Measurements from ENCODE around the gene IL12RB2. TPM values are rescaled to one million over a fixed set of nuclear protein-coding genes. Genes with fewer than 3 reads are reported as not detected.
A peak's percentile ranks its signal among the peaks of the same experiment; 100 is the strongest.
"Not testable (repeated sequence)": the region's sequence is repeated elsewhere in the genome, so short reads cannot be mapped to it uniquely, and the experiment has no call there.

Gene IL12RB2
- total RNA-seq, 5 donors from 2014 or later (not counting 1 experiment from before 2014, with no cell fraction given): 1.3 to 3.5 (median 2.9) TPM

GRCh38 chr1:67439277-67440029, 131.8 kb downstream of the IL12RB2 start:
- no peak overlapping the region for H3K4me3 ChIP-seq (ENCODE audit: control insufficient read depth in 1 of 2, extremely low read depth in 1 of 2, low read length in 1 of 2)
- CTCF ChIA-PET: no interaction called here
- no peaks in the 10 kb centered on the region for H3K9me3 ChIP-seq
- Mint-ChIP-seq H3K27me3 (peaks cover 0 to 3% of the 10 kb centered on the region in 2 donors), H3K4me1 (peaks cover 0 to 11% (median 4%) of the 10 kb centered on the region in 3 donors), H3K36me3 (no peaks in the 10 kb centered on the region), H3K27ac (no peak overlapping the region), H3K9me3 (no peaks in the 10 kb centered on the region), H3K4me3 (no peak overlapping the region)
- 97% methylated on average over 3 of the region's 6 CpGs for WGBS (ENCODE audit: insufficient coverage)
- H3K27ac ChIP-seq (ENCODE audit: low read length): no peak overlapping the region
- POLR2A ChIA-PET: no interaction called here
- no peaks in the 10 kb centered on the region for H3K36me3 ChIP-seq (ENCODE audit: control insufficient read depth in 2 of 2, extremely low read depth in 1 of 2, insufficient read depth in 1 of 2, low read length in 1 of 2)
- H3K27me3 ChIP-seq (replicated peaks in 1 of 2; ENCODE audit: control insufficient read depth in 2 of 2, extremely low read depth in 1 of 2, insufficient read depth in 2 of 2, low read length in 1 of 2): no peaks in the 10 kb centered on the region
- ATAC-seq (replicated peaks in 1 of 4) (no peak), DNase-seq (no peak)
- H3K4me1 ChIP-seq (ENCODE audit: control insufficient read depth in 1 of 2, extremely low read depth in 1 of 2, insufficient read depth in 2 of 2, low read length in 2 of 2): no peaks in the 10 kb centered on the region

DNA sequence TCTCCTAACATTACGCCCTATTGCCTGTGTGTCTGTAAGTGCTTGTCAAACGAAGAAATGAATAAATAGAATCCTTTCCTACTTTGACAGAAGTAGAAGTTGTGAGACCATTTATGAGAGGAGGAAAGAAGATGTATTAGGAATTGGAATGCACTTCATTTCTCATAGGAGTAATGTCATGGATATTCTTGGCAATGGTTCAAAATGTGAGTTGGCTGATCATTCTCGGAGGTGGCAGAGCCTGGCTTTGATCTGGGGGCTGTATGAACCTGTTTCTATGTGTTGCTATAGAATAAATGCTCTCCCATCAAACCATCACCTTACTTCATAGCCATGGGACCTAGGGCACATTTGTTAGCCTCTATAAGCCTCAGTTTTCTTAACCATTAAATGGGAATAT, 132.7 kb downstream of the IL12RB2 start:
- H3K4me1 Mint-ChIP-seq: peaks cover 0 to 11% (median 0%) of the 10 kb centered on the region in 3 donors
- H3K27ac Mint-ChIP-seq: no peak overlapping the region
- H3K9me3 Mint-ChIP-seq: no peaks in the 10 kb centered on the region
- peaks cover 0 to under 1% of the 10 kb centered on the region in 2 experiments for H3K27me3 ChIP-seq (replicated peaks in 1 of 2; ENCODE audit: control insufficient read depth in 2 of 2, extremely low read depth in 1 of 2, insufficient read depth in 2 of 2, low read length in 1 of 2)
- ChIA-PET POLR2A (interaction anchor here in 1 of 2 donors (0.5 kb wide), 1 partner anchor 10 kb away, joined by 3 read pairs; no protein-coding TSS in a partner anchor), CTCF (no interaction called here)
- H3K4me3 ChIP-seq (ENCODE audit: control insufficient read depth in 1 of 2, extremely low read depth in 1 of 2, low read length in 1 of 2): no peak overlapping the region
- no peaks in the 10 kb centered on the region for H3K36me3 ChIP-seq (ENCODE audit: control insufficient read depth in 2 of 2, extremely low read depth in 1 of 2, insufficient read depth in 1 of 2, low read length in 1 of 2)
- no peaks in the 10 kb centered on the region for H3K36me3 Mint-ChIP-seq
- H3K9me3 ChIP-seq: no peaks in the 10 kb centered on the region
- no peak overlapping the region for H3K27ac ChIP-seq (ENCODE audit: low read length)
- H3K27me3 Mint-ChIP-seq: peaks cover 0 to 3% of the 10 kb centered on the region in 2 donors
- no CpG with 5 or more reads among the region's 3 CpGs for WGBS (ENCODE audit: insufficient coverage)
- no peaks in the 10 kb centered on the region for H3K4me1 ChIP-seq (ENCODE audit: control insufficient read depth in 1 of 2, extremely low read depth in 1 of 2, insufficient read depth in 2 of 2, low read length in 2 of 2)
- ATAC-seq (replicated peaks in 1 of 4): no peak
- no peak for DNase-seq
- H3K4me3 Mint-ChIP-seq: no peak overlapping the region

- ChIA-PET POLR2A (interaction anchor here in 1 of 2 donors (0.6 kb wide), 1 partner anchor 165 kb away, joined by 3 read pairs; no protein-coding TSS in a partner anchor), CTCF (interaction anchor here in 1 of 2 donors (0.6 to 0.8 kb wide), 3 partner anchors 24 to 56 kb away, joined by 3 to 6 read pairs (median 4); no protein-coding TSS in a partner anchor)
- 33% methylated on average over 1 of the region's 3 CpGs for WGBS (ENCODE audit: insufficient coverage)
- no peak overlapping the region for H3K4me3 ChIP-seq (ENCODE audit: control insufficient read depth in 1 of 2, extremely low read depth in 1 of 2, low read length in 1 of 2)
- Mint-ChIP-seq H3K4me3 (peak overlapping the region in 1 of 3 donors; percentile 58), H3K27me3 (peaks cover 0 to 3% of the 10 kb centered on the region in 2 donors), H3K9me3 (no peaks in the 10 kb centered on the region), H3K4me1 (peaks cover 0 to 11% (median 0%) of the 10 kb centered on the region in 3 donors), H3K27ac (peak overlapping the region in 1 of 2 donors; percentile 52), H3K36me3 (no peaks in the 10 kb centered on the region)
- H3K27me3 ChIP-seq (replicated peaks in 1 of 2; ENCODE audit: control insufficient read depth in 2 of 2, extremely low read depth in 1 of 2, insufficient read depth in 2 of 2, low read length in 1 of 2): peaks cover 0 to 4% of the 10 kb centered on the region in 2 experiments
- no peak overlapping the region for H3K27ac ChIP-seq (ENCODE audit: low read length)
- no peaks in the 10 kb centered on the region for H3K9me3 ChIP-seq
- H3K4me1 ChIP-seq (ENCODE audit: control insufficient read depth in 1 of 2, extremely low read depth in 1 of 2, insufficient read depth in 2 of 2, low read length in 2 of 2): no peaks in the 10 kb centered on the region
- no peak for ATAC-seq (replicated peaks in 1 of 4)
- H3K36me3 ChIP-seq (ENCODE audit: control insufficient read depth in 2 of 2, extremely low read depth in 1 of 2, insufficient read depth in 1 of 2, low read length in 1 of 2): no peaks in the 10 kb centered on the region
- DNase-seq: peak in 5 of 35 experiments; percentile 7 to 34 (median 9)
Measured at GRCh38 chr1:67441183-67441582, 133.5 kb downstream of the IL12RB2 start.

GRCh38 chr1:67441739-67442281, 134.1 kb downstream of the IL12RB2 start:
- Mint-ChIP-seq H3K36me3 (no peaks in the 10 kb centered on the region), H3K9me3 (no peaks in the 10 kb centered on the region), H3K4me1 (peaks cover under 1 to 16% (median 1%) of the 10 kb centered on the region in 3 donors), H3K4me3 (no peak overlapping the region), H3K27ac (no peak overlapping the region), H3K27me3 (peaks cover 0 to 3% of the 10 kb centered on the region in 2 donors)
- DNase-seq (no peak), ATAC-seq (replicated peaks in 1 of 4) (no peak)
- Histone ChIP-seq H3K27ac (ENCODE audit: low read length) (no peak overlapping the region), H3K27me3 (replicated peaks in 1 of 2; ENCODE audit: control insufficient read depth in 2 of 2, extremely low read depth in 1 of 2, insufficient read depth in 2 of 2, low read length in 1 of 2) (peaks cover 0 to 4% of the 10 kb centered on the region in 2 experiments), H3K9me3 (no peaks in the 10 kb centered on the region), H3K36me3 (ENCODE audit: control insufficient read depth in 2 of 2, extremely low read depth in 1 of 2, insufficient read depth in 1 of 2, low read length in 1 of 2) (no peaks in the 10 kb centered on the region), H3K4me3 (ENCODE audit: control insufficient read depth in 1 of 2, extremely low read depth in 1 of 2, low read length in 1 of 2) (no peak overlapping the region), H3K4me1 (ENCODE audit: control insufficient read depth in 1 of 2, extremely low read depth in 1 of 2, insufficient read depth in 2 of 2, low read length in 2 of 2) (no peaks in the 10 kb centered on the region)
- WGBS (ENCODE audit: insufficient coverage): 40% methylated on average over 1 of the region's 2 CpGs
- CTCF ChIA-PET: interaction anchor here in 1 of 2 donors (0.6 to 0.8 kb wide), 2 partner anchors 24 to 55 kb away, joined by 3 to 6 read pairs; no protein-coding TSS in a partner anchor
- POLR2A ChIA-PET: interaction anchor here in 1 of 2 donors (0.6 kb wide), 1 partner anchor 166 kb away, joined by 3 read pairs; no protein-coding TSS in a partner anchor

DNA sequence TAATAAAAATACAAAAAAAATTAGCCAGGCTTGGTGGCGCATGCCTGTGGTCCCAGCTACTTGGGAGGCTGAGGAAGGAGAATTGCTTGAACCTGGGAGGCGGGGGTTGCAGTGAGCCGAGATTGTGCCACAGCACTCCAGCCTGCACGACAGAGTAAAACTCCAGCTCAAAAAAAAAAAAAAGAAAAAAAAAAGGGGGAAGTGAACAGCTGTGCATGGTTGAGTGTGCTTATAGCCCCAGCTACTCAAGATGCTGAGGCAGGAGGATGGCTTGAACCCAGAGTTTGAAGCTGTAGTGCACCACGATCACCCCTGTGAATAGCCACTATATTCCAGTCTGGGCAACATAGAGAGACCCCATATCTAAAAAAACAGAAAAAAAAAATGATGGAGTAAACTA, 138.3 kb downstream of the IL12RB2 start:
- DNase-seq; H3K36me3 ChIP-seq (ENCODE audit: control insufficient read depth in 2 of 2, extremely low read depth in 1 of 2, insufficient read depth in 1 of 2, low read length in 1 of 2); H3K4me3 Mint-ChIP-seq; H3K27me3 ChIP-seq (replicated peaks in 1 of 2; ENCODE audit: control insufficient read depth in 2 of 2, extremely low read depth in 1 of 2, insufficient read depth in 2 of 2, low read length in 1 of 2); H3K4me3 ChIP-seq (ENCODE audit: control insufficient read depth in 1 of 2, extremely low read depth in 1 of 2, low read length in 1 of 2); H3K4me1 ChIP-seq (ENCODE audit: control insufficient read depth in 1 of 2, extremely low read depth in 1 of 2, insufficient read depth in 2 of 2, low read length in 2 of 2); ATAC-seq (replicated peaks in 1 of 4); H3K36me3 Mint-ChIP-seq; H3K9me3 ChIP-seq; H3K9me3 Mint-ChIP-seq; H3K27ac Mint-ChIP-seq; POLR2A ChIA-PET; H3K27ac ChIP-seq (ENCODE audit: low read length); H3K27me3 Mint-ChIP-seq: not testable (repeated sequence)
- WGBS (ENCODE audit: insufficient coverage): 40% methylated on average over 1 of the region's 5 CpGs
- H3K4me1 Mint-ChIP-seq: peaks cover 5 to 16% (median 5%) of the 10 kb centered on the region in 3 donors
- CTCF ChIA-PET: interaction anchor here (0.6 to 0.9 kb wide), 3 partner anchors 48 to 151 kb away, joined by 3 read pairs; no protein-coding TSS in a partner anchor

Measured in T-cell (primary cell).